Activated CD4-positive, alpha-beta T cell treated with anti-CD3 and anti-CD28 coated beads, Interleukin-2, amount 10 ng/mL, durations not matched to agents 7 days and 5 days (primary cell): ENCODE measurements around the gene NOXRED1. TPM values are rescaled to one million over a fixed set of nuclear protein-coding genes. Genes with fewer than 3 reads are reported as not detected.

Source experiments
- CTCF ChIA-PET: fragments of 350-600 bp; sonication (Branson Sonifier 250); formaldehyde crosslinking; loops from one replicate; lab custom pipeline; 2021; ENCODE audit warnings: antibody characterized with exemption; lab: Charles Lee
- POLR2A ChIA-PET: fragments of 350-600 bp; sonication (Branson Sonifier 250); formaldehyde crosslinking; loops from one replicate; lab custom pipeline; 2021; ENCODE audit warnings: antibody characterized with exemption; lab: Charles Lee
- DNase-seq: peaks from one replicate; pipeline ENCODE4 v3.0.0-alpha.2; 2020
- H3K27ac Mint-ChIP-seq: one replicate; pipeline ENCODE4 v1.8.0; 2021; ENCODE audit warnings: mild to moderate bottlenecking, moderate library complexity, mixed read lengths
- H3K27me3 Mint-ChIP-seq: one replicate; pipeline ENCODE4 v1.8.0; 2021; ENCODE audit warnings: mixed read lengths
- H3K36me3 Mint-ChIP-seq: one replicate; pipeline ENCODE4 v1.8.0; 2021; ENCODE audit warnings: low read depth, mixed read lengths
- H3K4me1 Mint-ChIP-seq: one replicate; pipeline ENCODE4 v1.8.0; 2021; ENCODE audit warnings: mixed read lengths
- H3K4me3 Mint-ChIP-seq: one replicate; pipeline ENCODE4 v1.8.0; 2021; ENCODE audit warnings: mild to moderate bottlenecking, moderate library complexity, mixed read lengths
- H3K9me3 Mint-ChIP-seq: one replicate; pipeline ENCODE4 v1.8.0; 2021; ENCODE audit warnings: mixed read lengths
- total RNA-seq, 2 experiments: library from RNA; stranded (reverse); gene quantifications; one replicate each; pipeline ENCODE4 v1.2.3, GENCODE V29; 2021

Gene NOXRED1
- total RNA-seq, 2 experiments from 2014 or later: 0.22 to 0.67 TPM

GRCh38 chr14:77403768-77404167 lies 19.6 kb downstream of the NOXRED1 start:
- Mint-ChIP-seq H3K9me3 (no peaks in the 10 kb centered on the region), H3K27ac (no peak overlapping the region), H3K4me3 (no peak overlapping the region), H3K36me3 (peaks cover 3% of the 10 kb centered on the region), H3K4me1 (peaks cover 13% of the 10 kb centered on the region), H3K27me3 (peaks cover 4% of the 10 kb centered on the region)
- no peak for DNase-seq
- POLR2A ChIA-PET: interaction anchor here (0.5 kb wide), 1 partner anchor 18 kb away, joined by 3 read pairs; no protein-coding TSS in a partner anchor
- CTCF ChIA-PET: interaction anchor here (1.1 kb wide), 1 partner anchor 11 kb away, joined by 3 read pairs; no protein-coding TSS in a partner anchor

GRCh38 chr14:77400216-77400615 lies 23.1 kb downstream of the NOXRED1 start:
- no peaks in the 10 kb centered on the region for H3K4me1 Mint-ChIP-seq
- H3K27me3 Mint-ChIP-seq: peaks cover 4% of the 10 kb centered on the region
- no peak overlapping the region for H3K4me3 Mint-ChIP-seq
- ChIA-PET CTCF (no interaction called here), POLR2A (no interaction called here)
- H3K9me3 Mint-ChIP-seq: no peaks in the 10 kb centered on the region
- no peak for DNase-seq
- no peak overlapping the region for H3K27ac Mint-ChIP-seq
- H3K36me3 Mint-ChIP-seq: peaks cover 3% of the 10 kb centered on the region

- no peak overlapping the region for H3K27ac Mint-ChIP-seq
- H3K9me3 Mint-ChIP-seq: no peaks in the 10 kb centered on the region
- no peak overlapping the region for H3K4me3 Mint-ChIP-seq
- no peaks in the 10 kb centered on the region for H3K4me1 Mint-ChIP-seq
- ChIA-PET POLR2A (no interaction called here), CTCF (interaction anchor here (0.5 to 1.2 kb wide), 2 partner anchors 11 to 24 kb away, joined by 3 to 7 read pairs; no protein-coding TSS in a partner anchor)
- DNase-seq: no peak
- no peaks in the 10 kb centered on the region for H3K27me3 Mint-ChIP-seq
- no peaks in the 10 kb centered on the region for H3K36me3 Mint-ChIP-seq
Measured at GRCh38 chr14:77390188-77390587, 33.1 kb downstream of the NOXRED1 start.

- Mint-ChIP-seq H3K4me1 (peaks cover 26% of the 10 kb centered on the region), H3K36me3 (peaks cover 20% of the 10 kb centered on the region), H3K9me3 (peaks cover 11% of the 10 kb centered on the region), H3K4me3 (no peak overlapping the region), H3K27me3 (no peaks in the 10 kb centered on the region), H3K27ac (no peak overlapping the region)
- DNase-seq: no peak
- POLR2A ChIA-PET: no interaction called here
- CTCF ChIA-PET: interaction anchor here (0.6 to 1.0 kb wide), 3 partner anchors 9 to 26 kb away, joined by 4 to 6 read pairs (median 4); no protein-coding TSS in a partner anchor
Measured at GRCh38 chr14:77378701-77379100, 44.6 kb downstream of the NOXRED1 start.

GRCh38 chr14:77377502-77377844 lies 45.9 kb downstream of the NOXRED1 start:
- H3K4me3 Mint-ChIP-seq: no peak overlapping the region
- peaks cover 12% of the 10 kb centered on the region for H3K9me3 Mint-ChIP-seq
- H3K27ac Mint-ChIP-seq: no peak overlapping the region
- POLR2A ChIA-PET: interaction anchor here (0.6 kb wide), 1 partner anchor 383 kb away, joined by 3 read pairs; no protein-coding TSS in a partner anchor
- CTCF ChIA-PET: interaction anchor here (0.9 to 1.3 kb wide), 4 partner anchors 16 to 81 kb away, joined by 3 to 4 read pairs (median 4); partner anchors contain the start of genes AHSA1 and GSTZ1
- DNase-seq: no peak
- H3K4me1 Mint-ChIP-seq: peaks cover 37% of the 10 kb centered on the region
- H3K36me3 Mint-ChIP-seq: peaks cover 27% of the 10 kb centered on the region
- no peaks in the 10 kb centered on the region for H3K27me3 Mint-ChIP-seq

GRCh38 chr14:77376771-77377501 lies 46.4 kb downstream of the NOXRED1 start, which contains the start of the genes SAMD15 and TMED8:
Gene SAMD15 (plus strand): TSS chr14:77377379. CDS start chr14:77377419, 40 bp downstream.
Gene TMED8 (minus strand): TSS chr14:77377094. CDS start chr14:77377053, 41 bp downstream.
- Mint-ChIP-seq H3K27ac (peak within 1 kb of the TSS; percentile 90), H3K27me3 (no peaks in the 10 kb centered on the region), H3K36me3 (peaks cover 30% of the 10 kb centered on the region), H3K4me1 (peaks cover 40% of the 10 kb centered on the region), H3K4me3 (peak within 1 kb of the TSS; percentile 88), H3K9me3 (peaks cover 12% of the 10 kb centered on the region)
- DNase-seq: peak; percentile 85
- CTCF ChIA-PET: interaction anchor here (0.8 to 1.3 kb wide), 5 partner anchors 9 to 81 kb away, joined by 3 to 4 read pairs (median 3); partner anchors contain the start of genes AHSA1 and GSTZ1
- POLR2A ChIA-PET: interaction anchor here (0.6 kb wide), 1 partner anchor 383 kb away, joined by 3 read pairs; no protein-coding TSS in a partner anchor

- POLR2A ChIA-PET: no interaction called here
- H3K9me3 Mint-ChIP-seq: peaks cover 12% of the 10 kb centered on the region
- peak; percentile 42 for DNase-seq
Measured at GRCh38 chr14:77375973-77376770, 47.2 kb downstream of the NOXRED1 start.

GRCh38 chr14:77375164-77375950 lies 48.0 kb downstream of the NOXRED1 start:
- Mint-ChIP-seq H3K4me1 (peaks cover 41% of the 10 kb centered on the region), H3K27me3 (no peaks in the 10 kb centered on the region), H3K27ac (peak overlapping the region; percentile 90), H3K4me3 (peak overlapping the region; percentile 88), H3K9me3 (peaks cover 12% of the 10 kb centered on the region), H3K36me3 (peaks cover 30% of the 10 kb centered on the region)
- DNase-seq: peak; percentile 7
- POLR2A ChIA-PET: no interaction called here
- CTCF ChIA-PET: interaction anchor here (0.7 kb wide), 1 partner anchor 485 kb away, joined by 3 read pairs; no protein-coding TSS in a partner anchor

More at GRCh38 chr14:77375973-77376770, 47.2 kb downstream of the NOXRED1 start:
- Mint-ChIP-seq H3K4me3 (peak overlapping the region; percentile 88), H3K4me1 (peaks cover 41% of the 10 kb centered on the region), H3K27ac (peak overlapping the region; percentile 90), H3K27me3 (no peaks in the 10 kb centered on the region), H3K36me3 (peaks cover 30% of the 10 kb centered on the region)
- CTCF ChIA-PET: interaction anchor here (0.8 to 1.3 kb wide), 3 partner anchors 8 to 82 kb away, joined by 3 to 4 read pairs (median 3); partner anchors contain the start of genes AHSA1 and GSTZ1

- ChIA-PET CTCF (no interaction called here), POLR2A (no interaction called here)
- no peaks in the 10 kb centered on the region for H3K27me3 Mint-ChIP-seq
- peaks cover 52% of the 10 kb centered on the region for H3K4me1 Mint-ChIP-seq
- H3K27ac Mint-ChIP-seq: no peak overlapping the region
- DNase-seq: no peak
- H3K4me3 Mint-ChIP-seq: no peak overlapping the region
- peaks cover 30% of the 10 kb centered on the region for H3K36me3 Mint-ChIP-seq
- peaks cover 12% of the 10 kb centered on the region for H3K9me3 Mint-ChIP-seq
Measured at GRCh38 chr14:77372304-77372841, 51.0 kb downstream of the NOXRED1 start.

- Mint-ChIP-seq H3K4me1 (peaks cover 32% of the 10 kb centered on the region), H3K9me3 (peaks cover 3% of the 10 kb centered on the region), H3K27me3 (no peaks in the 10 kb centered on the region), H3K27ac (peak overlapping the region; percentile 7), H3K4me3 (no peak overlapping the region), H3K36me3 (peaks cover 16% of the 10 kb centered on the region)
- DNase-seq: peak; percentile 7
- CTCF ChIA-PET: interaction anchor here (0.7 kb wide), 1 partner anchor 9 kb away, joined by 4 read pairs; no protein-coding TSS in a partner anchor
- POLR2A ChIA-PET: no interaction called here
Measured at GRCh38 chr14:77369285-77369684, 54.0 kb downstream of the NOXRED1 start.

- POLR2A ChIA-PET: no interaction called here
- H3K9me3 Mint-ChIP-seq: no peaks in the 10 kb centered on the region
- H3K27ac Mint-ChIP-seq: no peak overlapping the region
- no peaks in the 10 kb centered on the region for H3K27me3 Mint-ChIP-seq
- H3K36me3 Mint-ChIP-seq: no peaks in the 10 kb centered on the region
- no peak for DNase-seq
- H3K4me3 Mint-ChIP-seq: no peak overlapping the region
- H3K4me1 Mint-ChIP-seq: peaks cover 12% of the 10 kb centered on the region
- CTCF ChIA-PET: interaction anchor here (0.6 kb wide), 1 partner anchor 15 kb away, joined by 6 read pairs; no protein-coding TSS in a partner anchor
Measured at GRCh38 chr14:77364146-77364545, 59.2 kb downstream of the NOXRED1 start.
